ENCODE data around the gene CD81.

DNA sequence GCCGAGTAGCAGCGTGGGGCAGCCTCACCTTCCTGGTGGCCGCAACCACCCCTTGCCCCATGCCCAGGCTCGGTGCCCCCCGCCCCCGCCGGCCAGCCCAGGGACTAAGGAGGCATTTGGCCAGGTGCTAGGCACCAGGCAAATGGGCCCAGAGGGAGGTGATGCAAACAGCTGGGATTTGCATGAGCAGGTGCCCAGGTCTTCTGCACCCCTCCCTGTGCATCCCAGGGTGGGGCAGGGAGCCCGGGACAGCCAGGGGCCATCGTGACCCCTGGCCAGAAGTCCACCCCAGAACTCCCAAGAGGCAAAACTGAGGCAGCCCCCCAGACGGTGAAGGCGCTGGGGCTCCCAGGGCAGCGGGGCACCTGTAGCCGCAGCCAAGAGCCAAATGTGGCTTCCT is 49.1 kb downstream of the CD81 start:
- TF ChIP-seq, protein P1, sequence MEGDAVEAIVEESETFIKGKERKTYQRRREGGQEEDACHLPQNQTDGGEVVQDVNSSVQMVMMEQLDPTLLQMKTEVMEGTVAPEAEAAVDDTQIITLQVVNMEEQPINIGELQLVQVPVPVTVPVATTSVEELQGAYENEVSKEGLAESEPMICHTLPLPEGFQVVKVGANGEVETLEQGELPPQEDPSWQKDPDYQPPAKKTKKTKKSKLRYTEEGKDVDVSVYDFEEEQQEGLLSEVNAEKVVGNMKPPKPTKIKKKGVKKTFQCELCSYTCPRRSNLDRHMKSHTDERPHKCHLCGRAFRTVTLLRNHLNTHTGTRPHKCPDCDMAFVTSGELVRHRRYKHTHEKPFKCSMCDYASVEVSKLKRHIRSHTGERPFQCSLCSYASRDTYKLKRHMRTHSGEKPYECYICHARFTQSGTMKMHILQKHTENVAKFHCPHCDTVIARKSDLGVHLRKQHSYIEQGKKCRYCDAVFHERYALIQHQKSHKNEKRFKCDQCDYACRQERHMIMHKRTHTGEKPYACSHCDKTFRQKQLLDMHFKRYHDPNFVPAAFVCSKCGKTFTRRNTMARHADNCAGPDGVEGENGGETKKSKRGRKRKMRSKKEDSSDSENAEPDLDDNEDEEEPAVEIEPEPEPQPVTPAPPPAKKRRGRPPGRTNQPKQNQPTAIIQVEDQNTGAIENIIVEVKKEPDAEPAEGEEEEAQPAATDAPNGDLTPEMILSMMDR (conservative IDR thresholded peaks at IDR 0.05 in 1 of 2, IDR thresholded peaks at IDR 0.05 in 1 of 2; ENCODE audit: low read depth in 1 of 2, low read length in 2 of 2): no peak
- no peak for TF ChIP-seq EZH2 (IDR thresholded peaks at IDR 0.05; ENCODE audit: low read length, missing control alignments)
